Right atrium auricular region (tissue), 2 donors: ENCODE results near the gene RASGEF1C. TPM values are rescaled to one million over a fixed set of nuclear protein-coding genes. Genes with fewer than 3 reads are reported as not detected.
"Not testable (repeated sequence)": the region's sequence is repeated elsewhere in the genome, so short reads cannot be mapped to it uniquely, and the experiment has no call there.

ENCODE experiments used
- DNase-seq: peaks from one replicate; pipeline ENCODE4 v3.0.0-alpha.2; 2019; ENCODE audit warnings: low spot score
- H3K27ac ChIP-seq, 2 donors: fragments of 200-600 bp; sonication (generic); 1 replicate in 1 of 2; 2 replicates in 1 of 2; pipeline ENCODE4 v1.5.1; 2016 to 2019
- H3K27me3 ChIP-seq, 2 donors: fragments of 200-600 bp; sonication (generic); one replicate each; pipeline versions ENCODE4 v1.5.1 to v1.6.0; 2017 to 2019
- H3K36me3 ChIP-seq: fragments of 200-600 bp; sonication (generic); one replicate; pipeline ENCODE4 v1.5.1; 2016
- H3K4me1 ChIP-seq, 2 donors: fragments of 200-600 bp; sonication (generic); one replicate each; pipeline versions ENCODE4 v1.5.1 to v1.6.0; 2017 to 2019
- H3K4me3 ChIP-seq, 2 donors: fragments of 200-600 bp; sonication (generic); 1 replicate in 1 of 2; 2 replicates in 1 of 2; pipeline ENCODE4 v1.5.1; 2017 to 2019; ENCODE audit warnings: mild to moderate bottlenecking in 1 of 2, moderate library complexity in 1 of 2
- H3K9me3 ChIP-seq, 2 donors: fragments of 200-600 bp; sonication (generic); one replicate each; pipeline ENCODE4 v1.5.1; 2019
- CTCF ChIP-seq, 2 donors: fragments of 200-600 bp; sonication (generic); IDR thresholded peaks; one replicate each; pipeline ENCODE4 v1.5.1; 2019; ENCODE audit warnings: antibody characterized with exemption in 2 of 2
- total RNA-seq, 2 donors: library from RNA; depleted of rRNA; stranded (reverse); fragments of >200 nt; gene quantifications; one replicate each; pipeline ENCODE4 v1.1.0, GENCODE V29; 2016

RASGEF1C gene
- total RNA-seq, 2 donors from 2014 or later = 0.55 to 0.67 TPM

DNA sequence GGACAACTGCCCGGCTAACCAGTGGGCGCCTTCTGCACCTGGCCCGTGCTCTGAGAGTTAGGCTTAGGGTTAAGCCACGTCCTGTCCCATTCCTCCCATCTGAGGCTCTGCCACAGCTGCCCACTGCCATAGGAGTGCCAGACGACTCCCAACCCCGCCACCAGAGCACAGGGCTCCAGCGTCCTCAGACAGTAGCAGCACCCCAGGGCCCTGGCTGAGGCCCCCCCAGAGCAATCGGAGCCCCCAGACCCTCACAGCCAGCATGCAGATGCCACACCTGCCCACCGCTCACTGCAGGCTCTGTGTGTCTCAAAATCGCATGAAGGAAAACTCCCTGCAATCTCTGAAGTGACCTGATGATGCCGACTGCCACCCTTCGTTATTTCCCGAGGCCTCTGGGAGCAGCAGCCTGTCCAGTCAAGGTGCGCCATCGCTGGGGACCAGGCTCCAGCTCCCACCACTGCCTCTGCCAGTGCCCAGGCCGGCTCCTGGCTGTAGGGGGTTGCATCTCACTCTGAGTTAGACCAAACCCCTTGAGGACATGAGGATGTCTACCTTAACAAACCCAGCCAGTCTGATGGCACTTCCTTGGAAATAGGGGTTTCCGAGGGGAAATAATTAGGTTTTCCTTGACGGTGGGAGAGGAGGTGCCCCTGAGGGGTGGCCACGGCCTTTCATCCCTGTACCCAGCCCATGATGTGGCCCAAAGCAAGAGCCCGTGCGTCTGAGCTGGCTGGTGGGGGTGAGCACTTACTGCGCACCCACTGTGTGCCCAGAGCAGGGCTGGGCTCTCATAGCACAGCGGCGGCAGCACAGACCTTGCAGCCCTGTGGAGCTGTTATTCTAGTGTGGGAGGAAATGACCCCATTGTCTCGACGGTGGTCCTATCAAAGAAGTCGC, 79.5 kb downstream of the RASGEF1C start:
- Histone ChIP-seq H3K4me3 (no peak overlapping the region), H3K9me3 (no peaks in the 10 kb centered on the region), H3K4me1 (peaks cover 0 to 6% of the 10 kb centered on the region in 2 donors), H3K27me3 (no peaks in the 10 kb centered on the region), H3K36me3 (no peaks in the 10 kb centered on the region), H3K27ac (no peak overlapping the region)
- TF ChIP-seq CTCF (IDR thresholded peaks at IDR 0.05) = no peak
- DNase-seq = peak; percentile 52

GRCh38 chr5:180128671-180129261, 80.2 kb downstream of the RASGEF1C start:
- TF ChIP-seq CTCF (IDR thresholded peaks at IDR 0.05) = no peak
- H3K4me1 ChIP-seq = peaks cover 0 to 6% of the 10 kb centered on the region in 2 donors
- H3K4me3 ChIP-seq = no peak overlapping the region
- DNase-seq = peak; percentile 47
- H3K27me3 ChIP-seq = no peaks in the 10 kb centered on the region
- no peaks in the 10 kb centered on the region for H3K9me3 ChIP-seq
- H3K27ac ChIP-seq = no peak overlapping the region
- no peaks in the 10 kb centered on the region for H3K36me3 ChIP-seq

- H3K9me3 ChIP-seq = no peaks in the 10 kb centered on the region
- H3K27ac ChIP-seq = no peak overlapping the region
- DNase-seq = peak; percentile 46
- H3K36me3 ChIP-seq = no peaks in the 10 kb centered on the region
- no peak for TF ChIP-seq CTCF (IDR thresholded peaks at IDR 0.05)
- H3K4me3 ChIP-seq = no peak overlapping the region
- peaks cover 0 to 6% of the 10 kb centered on the region in 2 donors for H3K4me1 ChIP-seq
- no peaks in the 10 kb centered on the region for H3K27me3 ChIP-seq
These were observed 81.0 kb downstream of the RASGEF1C start for GRCh38 chr5:180127682-180128670.

GRCh38 chr5:180126716-180127681, 82.0 kb downstream of the RASGEF1C start:
- DNase-seq = peak; percentile 53
- Histone ChIP-seq H3K36me3 (no peaks in the 10 kb centered on the region), H3K9me3 (no peaks in the 10 kb centered on the region), H3K4me3 (no peak overlapping the region), H3K27me3 (no peaks in the 10 kb centered on the region), H3K27ac (no peak overlapping the region), H3K4me1 (peaks cover 0 to 6% of the 10 kb centered on the region in 2 donors)
- TF ChIP-seq CTCF (IDR thresholded peaks at IDR 0.05) = peak; percentile 63 to 93

DNA sequence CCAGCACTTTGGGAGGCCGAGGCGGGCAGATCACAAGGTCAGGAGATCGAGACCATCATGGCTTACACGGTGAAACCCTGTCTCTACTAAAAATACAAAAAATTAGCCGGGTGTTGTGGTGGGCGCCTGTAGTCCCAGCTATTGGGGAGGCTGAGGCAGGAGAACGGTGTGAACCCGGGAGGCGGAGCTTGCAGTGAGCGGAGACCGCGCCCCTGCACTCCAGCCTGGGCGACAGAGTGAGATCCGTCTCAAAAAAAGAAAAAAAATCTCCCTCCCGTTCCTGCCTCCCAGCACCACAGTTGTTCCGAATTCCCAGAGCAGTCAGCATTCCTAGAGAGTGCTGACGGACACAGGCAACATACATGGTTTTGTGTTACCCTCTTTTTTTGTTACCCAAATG, 82.9 kb downstream of the RASGEF1C start:
- H3K27me3 ChIP-seq, H3K27ac ChIP-seq, H3K9me3 ChIP-seq, H3K4me3 ChIP-seq, H3K4me1 ChIP-seq, H3K36me3 ChIP-seq: not testable (repeated sequence)
- peak; percentile 9 for DNase-seq

DNA sequence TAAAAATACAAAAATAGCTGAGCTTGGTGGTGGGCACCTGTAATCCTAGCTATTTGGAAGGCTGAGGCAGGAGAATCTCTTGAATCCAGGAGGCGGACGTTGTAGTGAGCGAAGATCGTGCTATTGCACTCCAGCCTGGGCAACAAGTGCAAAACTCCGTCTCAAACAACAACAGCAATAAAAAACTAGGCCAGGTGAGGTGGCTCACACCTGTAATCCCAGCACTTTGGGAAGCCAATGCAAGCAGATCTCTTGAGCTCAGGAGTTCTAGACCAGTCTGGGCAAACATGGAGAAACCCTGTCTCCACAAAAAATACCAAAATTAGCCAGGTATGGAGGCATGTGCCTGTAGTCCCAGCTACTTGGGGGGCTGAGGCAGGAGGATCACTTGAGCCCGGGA, 84.3 kb downstream of the RASGEF1C start:
- DNase-seq = peak; percentile 16

More for the DNA sequence above, 84.3 kb downstream of the RASGEF1C start:
- not testable (repeated sequence) for H3K4me1 ChIP-seq, H3K27me3 ChIP-seq, H3K4me3 ChIP-seq, H3K9me3 ChIP-seq, H3K36me3 ChIP-seq, H3K27ac ChIP-seq
